Esophagus muscularis mucosa (tissue), 4 donors: ENCODE measurements around the gene P2RX2. TPM values are rescaled to one million over a fixed set of nuclear protein-coding genes. Genes with fewer than 3 reads are reported as not detected.
A peak's percentile ranks its signal among the peaks of the same experiment; 100 is the strongest.

Experiments used
- DNase-seq: peaks from one replicate; pipeline ENCODE4 v3.0.0-alpha.2; 2017; ENCODE audit errors: extremely low spot score
- H3K27ac ChIP-seq, 4 donors: fragments of 200-600 bp; sonication (generic); replicated peaks in 1 of 4; 1 replicate in 3 of 4; 2 replicates in 1 of 4; pipeline ENCODE4 v1.5.1; 2016 to 2019; ENCODE audit warnings: mild to moderate bottlenecking in 1 of 4
- H3K27me3 ChIP-seq, 4 donors: fragments of 200-600 bp; sonication (generic); one replicate each; pipeline versions ENCODE4 v1.5.1 to v1.6.0; 2016 to 2019
- H3K36me3 ChIP-seq, 4 donors: fragments of 200-600 bp; sonication (generic); one replicate each; pipeline ENCODE4 v1.5.1; 2016 to 2019
- H3K4me1 ChIP-seq, 4 donors: fragments of 200-600 bp; sonication (generic); one replicate each; pipeline ENCODE4 v1.5.1; 2016 to 2019
- H3K4me3 ChIP-seq, 4 donors: fragments of 200-600 bp; sonication (generic); 1 replicate in 2 of 4; 2 replicates in 2 of 4; pipeline ENCODE4 v1.5.1; 2016 to 2019; ENCODE audit warnings: mild to moderate bottlenecking in 4 of 4, moderate library complexity in 1 of 4
- H3K9me3 ChIP-seq, 4 donors: fragments of 200-600 bp; sonication (generic); 1 replicate in 3 of 4; 2 replicates in 1 of 4; pipeline ENCODE4 v1.5.1; 2016 to 2019
- CTCF ChIP-seq, 3 experiments: fragments of 200-600 bp in 2 of 3; fragments of 450-650 bp in 1 of 3; sonication (generic) in 2 of 3; IDR thresholded peaks; one replicate each; pipeline ENCODE4 v1.5.1; 2017 to 2019; ENCODE audit warnings: antibody characterized with exemption in 3 of 3, mild to moderate bottlenecking in 2 of 3, moderate library complexity in 1 of 3
- EP300 ChIP-seq: sonication (generic); formaldehyde crosslinking; IDR thresholded peaks from one replicate; pipeline ENCODE4 v1.6.1; 2017; ENCODE audit warnings: antibody characterized with exemption
- POLR2A ChIP-seq: fragments of 450-650 bp; IDR thresholded peaks from one replicate; pipeline ENCODE4 v1.6.1; 2017; ENCODE audit warnings: antibody characterized with exemption, moderate library complexity, mild to moderate bottlenecking, low read depth
- POLR2AphosphoS5 ChIP-seq, 2 donors: sonication (generic); formaldehyde crosslinking; IDR thresholded peaks; one replicate each; pipeline ENCODE4 v1.6.1; 2017; ENCODE audit warnings: antibody characterized with exemption in 2 of 2
- WGBS: methylation state at CpG from one replicate; pipeline ENCODE4 v1.1.5; 2018; 5-methylcytosine and 5-hydroxymethylcytosine counted together
- intact Hi-C: fragments of 100-400 bp; cut with DNase I; formaldehyde crosslinking; loops from one replicate; pipeline ENCODE4 v1.15.1; 2023
- total RNA-seq, 4 donors: library from RNA; depleted of rRNA; stranded (reverse); fragments of >200 nt; gene quantifications; one replicate each; pipeline versions ENCODE4 v1.1.0 to v1.2.1, GENCODE V29; 2016

P2RX2 gene
- total RNA-seq, 4 donors from 2014 or later: 1.7 to 4.1 (median 3.7) TPM

- no peak for DNase-seq
- no peak for TF ChIP-seq EP300
- TF ChIP-seq POLR2A: no peak
- no peak for TF ChIP-seq CTCF (IDR thresholded peaks at IDR 0.05)
- peak; percentile 29 to 39 for TF ChIP-seq POLR2AphosphoS5 (IDR thresholded peaks at IDR 0.05)
- H3K36me3 ChIP-seq: no peaks in the 10 kb centered on the region
- peak overlapping the region; percentile 43 to 54 (median 45) for H3K4me3 ChIP-seq
- H3K27ac ChIP-seq: peak overlapping the region; percentile 57 to 79 (median 65)
- peaks cover 0 to 81% (median 18%) of the 10 kb centered on the region in 4 donors for H3K27me3 ChIP-seq
- H3K9me3 ChIP-seq: no peaks in the 10 kb centered on the region
- peaks cover 7 to 39% (median 30%) of the 10 kb centered on the region in 4 donors for H3K4me1 ChIP-seq
- intact Hi-C loops: no loop called here
- no CpG with 5 or more reads among the region's 26 CpGs for WGBS
Observed at GRCh38 chr12:132604151-132604618, 14.4 kb upstream of the P2RX2 start.

GRCh38 chr12:132604668-132605441 lies 13.7 kb upstream of the P2RX2 start:
- H3K4me1 ChIP-seq: peaks cover 7 to 38% (median 30%) of the 10 kb centered on the region in 4 donors
- TF ChIP-seq EP300: no peak
- TF ChIP-seq POLR2AphosphoS5 (IDR thresholded peaks at IDR 0.05): no peak
- TF ChIP-seq CTCF (IDR thresholded peaks at IDR 0.05): no peak
- TF ChIP-seq POLR2A: no peak
- H3K27me3 ChIP-seq: peaks cover 0 to 88% (median 18%) of the 10 kb centered on the region in 4 donors
- H3K9me3 ChIP-seq: no peaks in the 10 kb centered on the region
- no peak for DNase-seq
- 75% methylated on average over 16 of the region's 16 CpGs for WGBS
- H3K27ac ChIP-seq: no peak overlapping the region
- H3K36me3 ChIP-seq: no peaks in the 10 kb centered on the region
- H3K4me3 ChIP-seq: peak overlapping the region in 2 of 4 donors; percentile 43 to 45
- intact Hi-C loops: no loop called here

- Histone ChIP-seq H3K4me3 (no peak overlapping the region), H3K4me1 (peaks cover 4 to 38% (median 30%) of the 10 kb centered on the region in 4 donors), H3K27me3 (peaks cover 0 to 95% (median 16%) of the 10 kb centered on the region in 4 donors), H3K27ac (no peak overlapping the region), H3K36me3 (no peaks in the 10 kb centered on the region), H3K9me3 (no peaks in the 10 kb centered on the region)
- no peak for TF ChIP-seq POLR2AphosphoS5 (IDR thresholded peaks at IDR 0.05)
- no peak for TF ChIP-seq CTCF (IDR thresholded peaks at IDR 0.05)
- no peak for TF ChIP-seq EP300
- TF ChIP-seq POLR2A: no peak
- DNase-seq: no peak
- intact Hi-C loops: no loop called here
- WGBS: 71% methylated on average over 5 of the region's 18 CpGs
Observed at GRCh38 chr12:132605892-132606291, 12.7 kb upstream of the P2RX2 start.

DNA sequence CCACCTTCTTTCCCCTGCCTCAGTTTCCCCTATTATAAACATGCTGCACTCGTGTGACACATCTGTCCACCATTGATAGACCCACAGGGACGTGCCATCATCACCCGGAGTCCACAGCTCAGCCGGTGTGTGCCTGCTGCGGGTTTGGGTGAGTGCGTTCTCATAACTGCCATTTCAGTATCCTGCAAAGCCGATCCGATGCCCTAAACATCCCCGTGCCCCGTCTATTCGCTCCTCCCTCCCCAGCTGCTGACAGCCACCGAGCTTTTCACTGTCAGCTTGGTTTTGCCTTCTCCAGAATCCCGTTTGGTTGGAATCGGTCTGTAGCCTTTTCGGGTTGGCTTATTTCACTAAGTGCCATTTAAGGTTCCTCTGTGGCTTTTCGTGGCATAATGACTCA lies 12.1 kb upstream of the P2RX2 start:
- H3K36me3 ChIP-seq: no peaks in the 10 kb centered on the region
- intact Hi-C loops: no loop called here
- H3K9me3 ChIP-seq: peaks cover 0 to 4% (median under 1%) of the 10 kb centered on the region in 4 donors
- peaks cover 0 to 95% (median 13%) of the 10 kb centered on the region in 4 donors for H3K27me3 ChIP-seq
- no peak overlapping the region for H3K27ac ChIP-seq
- no peak overlapping the region for H3K4me3 ChIP-seq
- TF ChIP-seq POLR2AphosphoS5 (IDR thresholded peaks at IDR 0.05) (no peak), EP300 (no peak), CTCF (IDR thresholded peaks at IDR 0.05) (no peak), POLR2A (no peak)
- no peak for DNase-seq
- peaks cover 3 to 34% (median 25%) of the 10 kb centered on the region in 4 donors for H3K4me1 ChIP-seq
- 73% methylated on average over 16 of the region's 16 CpGs for WGBS
